ENCODE results near the gene C3orf62. TPM values are rescaled to one million over a fixed set of nuclear protein-coding genes. Genes with fewer than 3 reads are reported as not detected.
"Not testable (repeated sequence)": the region's sequence is repeated elsewhere in the genome, so short reads cannot be mapped to it uniquely, and the experiment has no call there.

C3orf62 gene
- total and polyA plus RNA-seq, 2 donors (not counting 1 experiment from before 2014, with no cell fraction given): 6.8 to 7.8 TPM

GRCh38 chr3:49237344-49237743 is 39.7 kb downstream of the C3orf62 start:
- no peaks in the 10 kb centered on the region for H3K27me3 Mint-ChIP-seq
- TF ChIP-seq EZH2 (IDR thresholded peaks at IDR 0.05; ENCODE audit: borderline replicate concordance, insufficient read depth, low read depth, low read length, poor library complexity, severe bottlenecking) (no peak), CTCF (IDR thresholded peaks at IDR 0.05) (no peak)
- no peak overlapping the region for H3K4me3 ChIP-seq (ENCODE audit: control extremely low read depth in 1 of 5, extremely low read depth in 1 of 5, insufficient read depth in 1 of 5, low read depth in 2 of 5, low read length in 4 of 5)
- H3K27ac Mint-ChIP-seq: no peak overlapping the region
- H3K4me2 ChIP-seq (replicated peaks; ENCODE audit: low read depth, low read length, poor library complexity, severe bottlenecking): no peak overlapping the region
- intact Hi-C loops (cut with micrococcal nuclease): no loop called here
- DNase-seq: no peak
- no peaks in the 10 kb centered on the region for H3K79me2 ChIP-seq (ENCODE audit: control insufficient read depth, insufficient read depth, low read length)
- no peaks in the 10 kb centered on the region for H3K36me3 ChIP-seq (replicated peaks in 1 of 2; ENCODE audit: control extremely low read depth in 1 of 2, control insufficient read depth in 1 of 2, extremely low read depth in 1 of 2, insufficient read depth in 2 of 2, low read length in 1 of 2)
- H3K4me1 ChIP-seq (ENCODE audit: control insufficient read depth in 2 of 2, insufficient read depth in 2 of 2, low read length in 2 of 2): peaks cover 4 to 9% of the 10 kb centered on the region in 2 donors
- H2AFZ ChIP-seq (ENCODE audit: insufficient read depth, low read depth, low read length, poor library complexity, severe bottlenecking): no peak overlapping the region
- POLR2A ChIA-PET: no interaction called here
- peaks cover 11% of the 10 kb centered on the region for H3K9me3 Mint-ChIP-seq (ENCODE audit: insufficient read depth)
- H3K4me1 Mint-ChIP-seq: peaks cover 8% of the 10 kb centered on the region
- no peak overlapping the region for H3K27ac ChIP-seq (ENCODE audit: low read length in 2 of 2)
- CTCF ChIA-PET: no interaction called here
- H3K9me3 ChIP-seq (ENCODE audit: control extremely low read depth in 1 of 3, control insufficient read depth in 2 of 3, insufficient read depth in 1 of 3, low read length in 2 of 3): peaks cover 1 to 53% (median 16%) of the 10 kb centered on the region in 3 donors
- H3K9ac ChIP-seq (ENCODE audit: low read length): no peak overlapping the region
- no peaks in the 10 kb centered on the region for H3K27me3 ChIP-seq (replicated peaks in 1 of 4; ENCODE audit: control extremely low read depth in 1 of 4, control insufficient read depth in 3 of 4, insufficient read depth in 4 of 4, low read length in 3 of 4)
- no CpG with 5 or more reads among the region's 3 CpGs for WGBS (ENCODE audit: insufficient coverage)
- no peak for ATAC-seq (ENCODE audit: low read depth)
- no peaks in the 10 kb centered on the region for H4K20me1 ChIP-seq (ENCODE audit: control insufficient read depth, insufficient read depth, low read length, poor library complexity, severe bottlenecking)
- H3K4me3 Mint-ChIP-seq: no peak overlapping the region

DNA sequence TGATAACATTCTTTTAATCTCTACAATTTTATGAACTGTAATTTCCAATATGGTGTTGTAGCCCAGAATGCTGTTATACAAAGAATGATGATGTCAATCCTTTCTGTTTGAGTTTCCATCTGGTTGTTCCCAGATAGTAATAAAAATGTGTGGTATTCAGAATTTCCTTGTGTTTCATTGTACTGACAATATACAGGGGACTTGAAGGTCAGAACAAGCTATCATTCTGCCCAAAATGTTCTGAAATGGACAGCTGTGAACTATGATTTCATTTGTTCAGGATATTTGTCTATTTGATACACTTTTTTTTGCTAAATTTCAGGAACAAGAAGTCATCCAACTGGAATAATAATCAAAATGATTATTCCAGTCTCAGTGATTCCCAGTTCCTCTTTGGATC is 40.8 kb downstream of the C3orf62 start:
- H3K9ac ChIP-seq (ENCODE audit: low read length): no peak overlapping the region
- Mint-ChIP-seq H3K9me3 (ENCODE audit: insufficient read depth) (peaks cover 11% of the 10 kb centered on the region), H3K27ac (no peak overlapping the region), H3K27me3 (peaks cover 4% of the 10 kb centered on the region), H3K4me1 (peaks cover 8% of the 10 kb centered on the region), H3K4me3 (no peak overlapping the region)
- intact Hi-C loops (cut with micrococcal nuclease): no loop called here
- no peak overlapping the region for H2AFZ ChIP-seq (ENCODE audit: insufficient read depth, low read depth, low read length, poor library complexity, severe bottlenecking)
- no peaks in the 10 kb centered on the region for H3K36me3 ChIP-seq (replicated peaks in 1 of 2; ENCODE audit: control extremely low read depth in 1 of 2, control insufficient read depth in 1 of 2, extremely low read depth in 1 of 2, insufficient read depth in 2 of 2, low read length in 1 of 2)
- ChIA-PET POLR2A (no interaction called here), CTCF (no interaction called here)
- no peak overlapping the region for H3K27ac ChIP-seq (ENCODE audit: low read length in 2 of 2)
- TF ChIP-seq EZH2 (IDR thresholded peaks at IDR 0.05; ENCODE audit: borderline replicate concordance, insufficient read depth, low read depth, low read length, poor library complexity, severe bottlenecking) (no peak), CTCF (IDR thresholded peaks at IDR 0.05) (no peak)
- peaks cover 4 to 9% of the 10 kb centered on the region in 2 donors for H3K4me1 ChIP-seq (ENCODE audit: control insufficient read depth in 2 of 2, insufficient read depth in 2 of 2, low read length in 2 of 2)
- no peak for ATAC-seq (ENCODE audit: low read depth)
- H3K9me3 ChIP-seq (ENCODE audit: control extremely low read depth in 1 of 3, control insufficient read depth in 2 of 3, insufficient read depth in 1 of 3, low read length in 2 of 3): peaks cover 2 to 54% (median 23%) of the 10 kb centered on the region in 3 donors
- H3K27me3 ChIP-seq (replicated peaks in 1 of 4; ENCODE audit: control extremely low read depth in 1 of 4, control insufficient read depth in 3 of 4, insufficient read depth in 4 of 4, low read length in 3 of 4): no peaks in the 10 kb centered on the region
- no peak overlapping the region for H3K4me2 ChIP-seq (replicated peaks; ENCODE audit: low read depth, low read length, poor library complexity, severe bottlenecking)
- H3K79me2 ChIP-seq (ENCODE audit: control insufficient read depth, insufficient read depth, low read length): no peaks in the 10 kb centered on the region
- H3K4me3 ChIP-seq (ENCODE audit: control extremely low read depth in 1 of 5, extremely low read depth in 1 of 5, insufficient read depth in 1 of 5, low read depth in 2 of 5, low read length in 4 of 5): no peak overlapping the region
- DNase-seq: no peak
- no peaks in the 10 kb centered on the region for H4K20me1 ChIP-seq (ENCODE audit: control insufficient read depth, insufficient read depth, low read length, poor library complexity, severe bottlenecking)

DNA sequence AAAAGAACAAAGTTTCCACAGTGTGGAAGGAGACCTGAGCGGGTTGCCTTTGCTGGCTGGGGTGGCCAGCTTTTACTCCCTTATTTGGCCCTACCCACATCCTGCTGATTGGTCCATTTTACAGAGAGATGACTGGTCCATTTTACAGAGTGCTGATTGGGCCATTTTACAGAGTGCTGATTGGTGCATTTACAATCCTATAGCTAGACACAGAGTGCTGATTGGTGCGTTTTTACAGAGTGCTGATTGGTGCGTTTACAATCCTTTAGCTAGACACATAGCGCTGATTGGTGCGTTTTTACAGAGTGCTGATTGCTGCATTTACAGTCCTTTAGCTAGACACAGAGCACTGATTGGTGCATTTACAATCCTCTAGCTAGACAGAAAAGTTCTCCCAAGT is 48.2 kb downstream of the C3orf62 start:
- H2AFZ ChIP-seq (ENCODE audit: insufficient read depth, low read depth, low read length, poor library complexity, severe bottlenecking); H3K9ac ChIP-seq (ENCODE audit: low read length); H3K36me3 ChIP-seq (replicated peaks in 1 of 2; ENCODE audit: control extremely low read depth in 1 of 2, control insufficient read depth in 1 of 2, extremely low read depth in 1 of 2, insufficient read depth in 2 of 2, low read length in 1 of 2); H3K4me3 Mint-ChIP-seq; POLR2A ChIA-PET; H3K27me3 ChIP-seq (replicated peaks in 1 of 4; ENCODE audit: control extremely low read depth in 1 of 4, control insufficient read depth in 3 of 4, insufficient read depth in 4 of 4, low read length in 3 of 4); H3K4me1 Mint-ChIP-seq; DNase-seq; ATAC-seq (ENCODE audit: low read depth); H3K27me3 Mint-ChIP-seq; H4K20me1 ChIP-seq (ENCODE audit: control insufficient read depth, insufficient read depth, low read length, poor library complexity, severe bottlenecking); H3K79me2 ChIP-seq (ENCODE audit: control insufficient read depth, insufficient read depth, low read length); H3K27ac ChIP-seq (ENCODE audit: low read length in 2 of 2); H3K4me1 ChIP-seq (ENCODE audit: control insufficient read depth in 2 of 2, insufficient read depth in 2 of 2, low read length in 2 of 2); intact Hi-C loops (cut with micrococcal nuclease); H3K4me2 ChIP-seq (replicated peaks; ENCODE audit: low read depth, low read length, poor library complexity, severe bottlenecking); H3K4me3 ChIP-seq (ENCODE audit: control extremely low read depth in 1 of 5, extremely low read depth in 1 of 5, insufficient read depth in 1 of 5, low read depth in 2 of 5, low read length in 4 of 5); H3K27ac Mint-ChIP-seq: not testable (repeated sequence)
- 95% methylated on average over 4 of the region's 5 CpGs for WGBS (ENCODE audit: insufficient coverage)
- CTCF ChIA-PET: interaction anchor here (0.6 kb wide), 1 partner anchor 286 kb away, joined by 3 read pairs; no protein-coding TSS in a partner anchor
- H3K9me3 Mint-ChIP-seq (ENCODE audit: insufficient read depth): peaks cover 26% of the 10 kb centered on the region
- H3K9me3 ChIP-seq (ENCODE audit: control extremely low read depth in 1 of 3, control insufficient read depth in 2 of 3, insufficient read depth in 1 of 3, low read length in 2 of 3): peaks cover 1 to 46% (median 28%) of the 10 kb centered on the region in 3 donors
